ENCODE measurements around the gene NRXN3. TPM values are rescaled to one million over a fixed set of nuclear protein-coding genes. Genes with fewer than 3 reads are reported as not detected.

The NRXN3 gene
- total RNA-seq, 2 experiments from 2014 or later, result not detected

- H3K9me2 ChIP-seq (ENCODE audit: insufficient read depth, low read length), result no peaks in the 10 kb centered on the region
- ChIA-PET CTCF (ENCODE audit: unreplicated experiment) (no interaction called here), POLR2A (no interaction called here)
- no peak overlapping the region for H3K4me2 ChIP-seq (ENCODE audit: low read length)
- no peaks in the 10 kb centered on the region for H3K4me1 ChIP-seq (ENCODE audit: insufficient read depth, low read length, poor library complexity, severe bottlenecking)
- no peak overlapping the region for H3K27ac ChIP-seq (ENCODE audit: low read depth, low read length, poor library complexity, severe bottlenecking)
- H3K4me3 ChIP-seq (ENCODE audit: low read depth, low read length, poor library complexity, severe bottlenecking), result no peak overlapping the region
- H4K20me1 ChIP-seq (ENCODE audit: insufficient read depth, low read length), result no peaks in the 10 kb centered on the region
- no peak for TF ChIP-seq EZH2phosphoT487 (IDR thresholded peaks at IDR 0.05; ENCODE audit: borderline replicate concordance, low read depth, low read length)
- no peak for TF ChIP-seq CTCF (conservative IDR thresholded peaks at IDR 0.05; ENCODE audit: low read length)
- no peaks in the 10 kb centered on the region for H3K36me3 ChIP-seq (ENCODE audit: insufficient read depth, low read length)
- DNase-seq (ENCODE audit: low spot score), result no peak
- intact Hi-C loops (cut with micrococcal nuclease; ENCODE audit: unreplicated experiment), result no loop called here
- no peaks in the 10 kb centered on the region for H3K9me3 ChIP-seq (ENCODE audit: low read length)
- no TSS peak for BruUV-seq (replicated peaks)
- H3K79me2 ChIP-seq (ENCODE audit: insufficient read depth, low read depth, low read length), result no peaks in the 10 kb centered on the region
- H2AFZ ChIP-seq (ENCODE audit: low read length), result no peak overlapping the region
Measured at GRCh38 chr14:79530555-79530954, 1360.4 kb downstream of the NRXN3 start.

- Histone ChIP-seq H3K4me3 (ENCODE audit: low read depth, low read length, poor library complexity, severe bottlenecking) (no peak overlapping the region), H3K36me3 (ENCODE audit: insufficient read depth, low read length) (no peaks in the 10 kb centered on the region), H2AFZ (ENCODE audit: low read length) (no peak overlapping the region), H3K9me3 (ENCODE audit: low read length) (no peaks in the 10 kb centered on the region), H3K27ac (ENCODE audit: low read depth, low read length, poor library complexity, severe bottlenecking) (no peak overlapping the region), H3K9me2 (ENCODE audit: insufficient read depth, low read length) (no peaks in the 10 kb centered on the region), H3K4me1 (ENCODE audit: insufficient read depth, low read length, poor library complexity, severe bottlenecking) (no peaks in the 10 kb centered on the region), H3K79me2 (ENCODE audit: insufficient read depth, low read depth, low read length) (no peaks in the 10 kb centered on the region), H3K4me2 (ENCODE audit: low read length) (no peak overlapping the region), H4K20me1 (ENCODE audit: insufficient read depth, low read length) (no peaks in the 10 kb centered on the region)
- intact Hi-C loops (cut with micrococcal nuclease; ENCODE audit: unreplicated experiment), result no loop called here
- no peak for DNase-seq (ENCODE audit: low spot score)
- POLR2A ChIA-PET, result no interaction called here
- CTCF ChIA-PET (ENCODE audit: unreplicated experiment), result no interaction called here
- no TSS peak for BruUV-seq (replicated peaks)
- no peak for TF ChIP-seq EZH2phosphoT487 (IDR thresholded peaks at IDR 0.05; ENCODE audit: borderline replicate concordance, low read depth, low read length)
- no peak for TF ChIP-seq CTCF (conservative IDR thresholded peaks at IDR 0.05; ENCODE audit: low read length)
Measured at GRCh38 chr14:79534703-79535353, 1364.7 kb downstream of the NRXN3 start.

DNA sequence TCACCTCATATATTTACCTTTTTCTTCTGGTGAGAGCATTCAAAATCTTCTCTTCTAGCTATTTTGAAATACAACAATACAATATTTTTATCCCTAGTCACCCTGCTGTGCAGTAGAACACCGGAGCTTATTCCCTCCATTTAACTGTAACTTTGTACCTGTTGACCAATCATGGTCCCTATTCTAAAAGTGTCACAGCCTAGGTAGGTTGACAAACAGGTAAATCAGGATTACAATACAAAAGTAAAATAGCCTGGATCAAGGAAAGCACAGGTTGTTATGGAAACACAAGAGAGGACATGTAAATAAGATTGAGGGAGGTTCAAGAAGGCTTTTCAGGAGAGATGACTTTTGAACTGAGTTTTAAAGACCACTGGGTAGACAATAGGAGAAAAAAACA, 1370.2 kb downstream of the NRXN3 start:
- no peak overlapping the region for H3K4me2 ChIP-seq (ENCODE audit: low read length)
- H3K79me2 ChIP-seq (ENCODE audit: insufficient read depth, low read depth, low read length), result no peaks in the 10 kb centered on the region
- no peak for DNase-seq (ENCODE audit: low spot score)
- H2AFZ ChIP-seq (ENCODE audit: low read length), result no peak overlapping the region
- no peaks in the 10 kb centered on the region for H3K9me2 ChIP-seq (ENCODE audit: insufficient read depth, low read length)
- CTCF ChIA-PET (ENCODE audit: unreplicated experiment), result no interaction called here
- no peaks in the 10 kb centered on the region for H3K9me3 ChIP-seq (ENCODE audit: low read length)
- intact Hi-C loops (cut with micrococcal nuclease; ENCODE audit: unreplicated experiment), result no loop called here
- BruUV-seq (replicated peaks), result no TSS peak
- H3K27ac ChIP-seq (ENCODE audit: low read depth, low read length, poor library complexity, severe bottlenecking), result no peak overlapping the region
- no peak overlapping the region for H3K4me3 ChIP-seq (ENCODE audit: low read depth, low read length, poor library complexity, severe bottlenecking)
- POLR2A ChIA-PET, result no interaction called here
- TF ChIP-seq EZH2phosphoT487 (IDR thresholded peaks at IDR 0.05; ENCODE audit: borderline replicate concordance, low read depth, low read length), result no peak
- TF ChIP-seq CTCF (conservative IDR thresholded peaks at IDR 0.05; ENCODE audit: low read length), result no peak
- H3K36me3 ChIP-seq (ENCODE audit: insufficient read depth, low read length), result no peaks in the 10 kb centered on the region
- H3K4me1 ChIP-seq (ENCODE audit: insufficient read depth, low read length, poor library complexity, severe bottlenecking), result no peaks in the 10 kb centered on the region
- H4K20me1 ChIP-seq (ENCODE audit: insufficient read depth, low read length), result no peaks in the 10 kb centered on the region
